HEK293 (cell line): ENCODE results near the gene ACKR1.

Source experiments
- CTCF ChIA-PET: fragments of 350-600 bp; formaldehyde crosslinking; extraction: SDS; loops from one replicate; lab custom pipeline; 2021; ENCODE audit warnings: antibody characterized with exemption; lab: Yijun Ruan, JAX
- POLR2A ChIA-PET: fragments of 300-600 bp; formaldehyde crosslinking; extraction: SDS; loops from one replicate; lab custom pipeline; 2020; ENCODE audit warnings: antibody characterized with exemption, inconsistent platforms; lab: Yijun Ruan, JAX
- H3K27ac ChIP-seq: fragments of 200-500 bp; sonication (Bioruptor generic); 2 replicates; pipeline ENCODE4 v1.5.1; 2014; ENCODE audit warnings: low read depth, low read length, control low read depth, inconsistent platforms; ENCODE audit errors: extremely low read depth
- H3K36me3 ChIP-seq, 2 experiments: fragments of 200-500 bp in 1 of 2; sonication (Bioruptor generic) in 1 of 2; 1 replicate in 1 of 2; 2 replicates in 1 of 2; pipeline ENCODE4 v1.5.1; 2014 to 2017; ENCODE audit warnings: inconsistent platforms in 2 of 2, low read length in 2 of 2; ENCODE audit not compliant: control insufficient read depth in 2 of 2, insufficient read depth in 1 of 2
- H3K4me1 ChIP-seq: fragments of 200-500 bp; sonication (Bioruptor generic); 2 replicates; pipeline ENCODE4 v1.5.1; 2014; ENCODE audit warnings: mild to moderate bottlenecking, low read length, inconsistent platforms; ENCODE audit not compliant: control insufficient read depth, insufficient read depth
- H3K4me3 ChIP-seq: 2 replicates; pipeline ENCODE4 v1.5.1; 2011; ENCODE audit warnings: low read depth, mild to moderate bottlenecking, control low read depth, low read length, moderate library complexity
- H3K9me3 ChIP-seq: fragments of 200-500 bp; sonication (Bioruptor generic); 2 replicates; pipeline ENCODE4 v1.5.1; 2014; ENCODE audit warnings: low read depth, low read length, inconsistent platforms; ENCODE audit not compliant: control insufficient read depth, insufficient read depth
- KLF16 ChIP-seq: fragments of 450-650 bp; formaldehyde crosslinking; IDR thresholded peaks from 2 replicates; pipeline ENCODE4 v1.5.1; 2017; ENCODE audit warnings: missing biosample characterization, missing genetic modification characterization
- MZF1 ChIP-seq: fragments of 450-650 bp; formaldehyde crosslinking; IDR thresholded peaks from 2 replicates; pipeline ENCODE4 v1.5.1; 2017; ENCODE audit warnings: missing biosample characterization, missing genetic modification characterization, borderline replicate concordance
- SP7 ChIP-seq: fragments of 450-650 bp; formaldehyde crosslinking; IDR thresholded peaks from 2 replicates; pipeline ENCODE4 v1.5.1; 2016; ENCODE audit warnings: missing biosample characterization, missing genetic modification characterization
- TCF7L2 ChIP-seq: IDR thresholded peaks from 2 replicates; pipeline ENCODE4 v1.6.1; 2011; ENCODE audit warnings: low read depth, mild to moderate bottlenecking, inconsistent platforms, low read length, moderate library complexity, borderline replicate concordance
- ZBTB17 ChIP-seq: fragments of 450-650 bp; formaldehyde crosslinking; IDR thresholded peaks from 2 replicates; pipeline ENCODE4 v1.5.1; 2016; ENCODE audit warnings: missing biosample characterization, missing genetic modification characterization
- ZNF155 ChIP-seq: fragments of 450-650 bp; formaldehyde crosslinking; IDR thresholded peaks from 2 replicates; pipeline ENCODE4 v1.5.1; 2016; ENCODE audit warnings: missing biosample characterization, missing genetic modification characterization
- ZNF184 ChIP-seq: fragments of 450-650 bp; IDR thresholded peaks from 2 replicates; pipeline ENCODE4 v1.5.1; 2018; ENCODE audit warnings: missing biosample characterization, mild to moderate bottlenecking, missing genetic modification characterization
- ZNF354C ChIP-seq: fragments of 450-650 bp; formaldehyde crosslinking; IDR thresholded peaks from 2 replicates; pipeline ENCODE4 v1.5.1; 2016; ENCODE audit warnings: missing biosample characterization, missing genetic modification characterization, low read depth, borderline replicate concordance
- ZNF366 ChIP-seq: fragments of 450-650 bp; formaldehyde crosslinking; conservative IDR thresholded peaks from 2 replicates; pipeline ENCODE4 v1.5.1; 2016; ENCODE audit warnings: missing biosample characterization, missing genetic modification characterization
- ZNF37A ChIP-seq: fragments of 450-650 bp; IDR thresholded peaks from 2 replicates; pipeline ENCODE4 v1.5.1; 2018; ENCODE audit warnings: missing biosample characterization, missing genetic modification characterization
- ZNF391 ChIP-seq: fragments of 450-650 bp; formaldehyde crosslinking; IDR thresholded peaks from 2 replicates; pipeline ENCODE4 v1.5.1; 2016; ENCODE audit warnings: low read depth, missing biosample characterization, missing genetic modification characterization, borderline replicate concordance
- ZNF426 ChIP-seq: fragments of 450-650 bp; formaldehyde crosslinking; IDR thresholded peaks from 2 replicates; pipeline ENCODE4 v1.5.1; 2017; ENCODE audit warnings: missing biosample characterization, missing genetic modification characterization, mild to moderate bottlenecking, inconsistent platforms, moderate library complexity
- ZNF510 ChIP-seq: fragments of 450-650 bp; formaldehyde crosslinking; IDR thresholded peaks from 2 replicates; pipeline ENCODE4 v1.5.1; 2018; ENCODE audit warnings: mild to moderate bottlenecking, missing genetic modification characterization, missing biosample characterization; ENCODE audit not compliant: insufficient replicate concordance
- ZNF561 ChIP-seq: fragments of 450-650 bp; IDR thresholded peaks from 2 replicates; pipeline ENCODE4 v1.5.1; 2018; ENCODE audit warnings: missing biosample characterization, missing genetic modification characterization, borderline replicate concordance
- ZNF629 ChIP-seq: fragments of 450-650 bp; formaldehyde crosslinking; IDR thresholded peaks from 2 replicates; pipeline ENCODE4 v1.5.1; 2017; ENCODE audit warnings: missing biosample characterization, missing genetic modification characterization
- ZNF664 ChIP-seq: fragments of 450-650 bp; formaldehyde crosslinking; IDR thresholded peaks from 2 replicates; pipeline ENCODE4 v1.5.1; 2016; ENCODE audit warnings: missing biosample characterization, missing genetic modification characterization
- ZNF701 ChIP-seq: fragments of 450-650 bp; formaldehyde crosslinking; IDR thresholded peaks from 2 replicates; pipeline ENCODE4 v1.5.1; 2016; ENCODE audit warnings: missing biosample characterization, missing genetic modification characterization
- ZNF747 ChIP-seq: fragments of 450-650 bp; formaldehyde crosslinking; IDR thresholded peaks from 2 replicates; pipeline ENCODE4 v1.5.1; 2016; ENCODE audit warnings: missing biosample characterization, missing genetic modification characterization
- ZNF768 ChIP-seq: fragments of 450-650 bp; formaldehyde crosslinking; IDR thresholded peaks from 2 replicates; pipeline ENCODE4 v1.5.1; 2018; ENCODE audit warnings: missing biosample characterization, mild to moderate bottlenecking, missing genetic modification characterization
- ZNF830 ChIP-seq: fragments of 450-650 bp; IDR thresholded peaks from 2 replicates; pipeline ENCODE4 v1.5.0; 2018; ENCODE audit warnings: missing biosample characterization, missing genetic modification characterization, low read depth, mild to moderate bottlenecking, moderate library complexity
- ZSCAN16 ChIP-seq: fragments of 450-650 bp; formaldehyde crosslinking; IDR thresholded peaks from 2 replicates; pipeline ENCODE4 v1.5.1; 2016; ENCODE audit warnings: missing biosample characterization, missing genetic modification characterization
- ZSCAN30 ChIP-seq: fragments of 450-650 bp; IDR thresholded peaks from 2 replicates; pipeline ENCODE4 v1.5.1; 2018; ENCODE audit warnings: missing biosample characterization, mild to moderate bottlenecking, missing genetic modification characterization, moderate library complexity
- TF ChIP-seq, protein P1 (sequence below): fragments of 450-650 bp; formaldehyde crosslinking; IDR thresholded peaks from 2 replicates; pipeline ENCODE4 v1.5.1; 2016; ENCODE audit warnings: missing biosample characterization, missing genetic modification characterization
- TF ChIP-seq, protein P2 (sequence below): fragments of 450-650 bp; formaldehyde crosslinking; optimal IDR thresholded peaks from 2 replicates; pipeline ENCODE3; 2016; ENCODE audit warnings: missing biosample characterization, mild to moderate bottlenecking, missing genetic modification characterization
- TF ChIP-seq, protein P3 (sequence below): fragments of 450-650 bp; formaldehyde crosslinking; IDR thresholded peaks from 2 replicates; pipeline ENCODE4 v1.5.1; 2017; ENCODE audit warnings: missing biosample characterization, missing genetic modification characterization
- TF ChIP-seq, protein P4 (sequence below): fragments of 450-650 bp; formaldehyde crosslinking; IDR thresholded peaks from 2 replicates; pipeline ENCODE4 v1.5.1; 2016; ENCODE audit warnings: missing biosample characterization, missing genetic modification characterization

The ACKR1 gene

DNA sequence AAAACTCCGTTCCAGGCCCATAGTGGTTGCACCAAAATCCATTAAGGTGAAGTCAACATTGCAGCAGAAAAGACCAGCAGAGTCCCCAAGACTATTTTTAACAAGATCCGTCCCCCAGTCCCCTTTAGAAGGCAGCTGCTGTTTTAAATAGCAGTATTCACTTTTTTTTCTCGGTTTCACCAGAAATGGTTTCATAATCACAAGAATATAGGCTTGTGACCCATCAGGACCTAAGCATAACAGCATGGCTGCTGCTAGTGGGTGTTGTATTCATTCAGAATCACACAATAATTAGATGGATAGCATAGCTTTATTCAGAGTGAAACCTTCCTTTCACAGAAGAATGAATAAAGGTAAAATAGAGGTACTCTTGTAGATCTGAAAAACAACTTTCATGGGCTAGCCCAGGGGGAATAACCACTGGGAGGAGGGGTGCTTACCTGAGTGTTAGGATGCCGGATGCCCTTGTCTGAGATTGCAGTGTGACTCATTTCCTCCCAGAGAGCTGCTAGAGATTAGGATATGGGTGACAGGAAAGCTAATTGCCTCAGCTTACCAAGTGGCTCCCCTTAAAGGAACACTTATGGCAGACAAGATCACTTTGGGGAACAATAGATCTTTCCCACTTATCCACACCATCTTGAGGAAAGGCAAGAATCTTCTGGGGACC is 35.0 kb downstream of the ACKR1 start:
- H3K36me3 ChIP-seq, result no peaks in the 10 kb centered on the region
- ChIA-PET POLR2A (no interaction called here), CTCF (interaction anchor here (0.6 to 2.0 kb wide), 4 partner anchors 12 to 28 kb away, joined by 3 to 5 read pairs (median 4); no protein-coding TSS in a partner anchor)
- TF ChIP-seq KLF16 (tag by site-specific recombination) (no peak), ZNF747 (tag by site-specific recombination) (no peak), ZSCAN16 (no peak), ZNF37A (tag by site-specific recombination) (no peak), ZNF354C (tag by site-specific recombination) (no peak), ZNF629 (tag by site-specific recombination) (no peak), ZNF155 (no peak), ZNF510 (tag by site-specific recombination) (no peak), ZNF391 (tag by site-specific recombination) (no peak)
- TF ChIP-seq, protein P1, sequence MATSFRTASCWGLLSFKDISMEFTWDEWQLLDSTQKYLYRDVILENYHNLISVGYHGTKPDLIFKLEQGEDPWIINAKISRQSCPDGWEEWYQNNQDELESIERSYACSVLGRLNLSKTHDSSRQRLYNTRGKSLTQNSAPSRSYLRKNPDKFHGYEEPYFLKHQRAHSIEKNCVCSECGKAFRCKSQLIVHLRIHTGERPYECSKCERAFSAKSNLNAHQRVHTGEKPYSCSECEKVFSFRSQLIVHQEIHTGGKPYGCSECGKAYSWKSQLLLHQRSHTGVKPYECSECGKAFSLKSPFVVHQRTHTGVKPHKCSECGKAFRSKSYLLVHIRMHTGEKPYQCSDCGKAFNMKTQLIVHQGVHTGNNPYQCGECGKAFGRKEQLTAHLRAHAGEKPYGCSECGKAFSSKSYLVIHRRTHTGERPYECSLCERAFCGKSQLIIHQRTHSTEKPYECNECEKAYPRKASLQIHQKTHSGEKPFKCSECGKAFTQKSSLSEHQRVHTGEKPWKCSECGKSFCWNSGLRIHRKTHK, result no peak
- TF ChIP-seq, protein P2, sequence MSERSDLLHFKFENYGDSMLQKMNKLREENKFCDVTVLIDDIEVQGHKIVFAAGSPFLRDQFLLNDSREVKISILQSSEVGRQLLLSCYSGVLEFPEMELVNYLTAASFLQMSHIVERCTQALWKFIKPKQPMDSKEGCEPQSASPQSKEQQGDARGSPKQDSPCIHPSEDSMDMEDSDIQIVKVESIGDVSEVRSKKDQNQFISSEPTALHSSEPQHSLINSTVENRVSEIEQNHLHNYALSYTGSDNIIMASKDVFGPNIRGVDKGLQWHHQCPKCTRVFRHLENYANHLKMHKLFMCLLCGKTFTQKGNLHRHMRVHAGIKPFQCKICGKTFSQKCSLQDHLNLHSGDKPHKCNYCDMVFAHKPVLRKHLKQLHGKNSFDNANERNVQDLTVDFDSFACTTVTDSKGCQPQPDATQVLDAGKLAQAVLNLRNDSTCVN, result no peak
- no peaks in the 10 kb centered on the region for H3K4me1 ChIP-seq
- H3K27ac ChIP-seq, result no peak overlapping the region
- H3K4me3 ChIP-seq, result no peak overlapping the region
- no peaks in the 10 kb centered on the region for H3K9me3 ChIP-seq

DNA sequence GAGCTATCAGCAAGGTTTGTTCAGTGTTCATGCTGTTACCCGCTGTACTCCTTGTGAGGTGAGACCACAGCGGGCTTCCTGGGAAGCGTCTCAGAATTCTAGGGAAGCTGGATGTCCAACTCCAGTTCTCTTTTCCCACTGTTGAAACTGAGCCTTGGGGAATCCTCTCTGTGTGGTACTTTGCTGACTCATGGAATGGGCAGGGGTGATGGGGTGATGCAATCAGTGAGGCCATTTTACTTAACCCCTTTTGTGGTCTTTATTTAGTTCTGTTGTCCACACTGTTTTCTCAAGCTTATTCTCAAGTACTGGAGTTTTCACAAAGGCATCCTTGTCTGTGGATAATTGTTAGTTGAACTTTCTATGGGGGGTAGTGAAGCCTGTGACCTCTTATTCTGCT is 42.6 kb downstream of the ACKR1 start:
- POLR2A ChIA-PET, result no interaction called here

More for the DNA sequence above, 42.6 kb downstream of the ACKR1 start:
- no peaks in the 10 kb centered on the region for H3K4me1 ChIP-seq
- CTCF ChIA-PET, result interaction anchor here (1.1 to 1.2 kb wide), 2 partner anchors 9 to 33 kb away, joined by 3 read pairs; no protein-coding TSS in a partner anchor
- H3K4me3 ChIP-seq, result no peak overlapping the region
- TF ChIP-seq ZNF366 (tag by site-specific recombination) (no peak), ZNF830 (no peak), MZF1 (no peak), ZNF701 (tag by site-specific recombination) (no peak), ZNF561 (no peak), ZBTB17 (tag by site-specific recombination) (no peak), SP7 (tag by site-specific recombination) (no peak), ZNF184 (tag by site-specific recombination) (no peak), TCF7L2 (no peak), ZNF664 (no peak), ZNF768 (tag by site-specific recombination) (no peak), ZSCAN30 (tag by site-specific recombination) (no peak), ZNF426 (no peak)
- TF ChIP-seq, protein P3, sequence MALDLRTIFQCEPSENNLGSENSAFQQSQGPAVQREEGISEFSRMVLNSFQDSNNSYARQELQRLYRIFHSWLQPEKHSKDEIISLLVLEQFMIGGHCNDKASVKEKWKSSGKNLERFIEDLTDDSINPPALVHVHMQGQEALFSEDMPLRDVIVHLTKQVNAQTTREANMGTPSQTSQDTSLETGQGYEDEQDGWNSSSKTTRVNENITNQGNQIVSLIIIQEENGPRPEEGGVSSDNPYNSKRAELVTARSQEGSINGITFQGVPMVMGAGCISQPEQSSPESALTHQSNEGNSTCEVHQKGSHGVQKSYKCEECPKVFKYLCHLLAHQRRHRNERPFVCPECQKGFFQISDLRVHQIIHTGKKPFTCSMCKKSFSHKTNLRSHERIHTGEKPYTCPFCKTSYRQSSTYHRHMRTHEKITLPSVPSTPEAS (tag by site-specific recombination), result no peak
- TF ChIP-seq, protein P4, sequence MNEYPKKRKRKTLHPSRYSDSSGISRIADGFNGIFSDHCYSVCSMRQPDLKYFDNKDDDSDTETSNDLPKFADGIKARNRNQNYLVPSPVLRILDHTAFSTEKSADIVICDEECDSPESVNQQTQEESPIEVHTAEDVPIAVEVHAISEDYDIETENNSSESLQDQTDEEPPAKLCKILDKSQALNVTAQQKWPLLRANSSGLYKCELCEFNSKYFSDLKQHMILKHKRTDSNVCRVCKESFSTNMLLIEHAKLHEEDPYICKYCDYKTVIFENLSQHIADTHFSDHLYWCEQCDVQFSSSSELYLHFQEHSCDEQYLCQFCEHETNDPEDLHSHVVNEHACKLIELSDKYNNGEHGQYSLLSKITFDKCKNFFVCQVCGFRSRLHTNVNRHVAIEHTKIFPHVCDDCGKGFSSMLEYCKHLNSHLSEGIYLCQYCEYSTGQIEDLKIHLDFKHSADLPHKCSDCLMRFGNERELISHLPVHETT (tag by site-specific recombination), result no peak
- H3K9me3 ChIP-seq, result no peaks in the 10 kb centered on the region
- H3K27ac ChIP-seq, result no peak overlapping the region
- H3K36me3 ChIP-seq, result no peaks in the 10 kb centered on the region
